CD14-positive monocyte (primary cell): Measurements from ENCODE around the gene FIBIN. TPM values are rescaled to one million over a fixed set of nuclear protein-coding genes. Genes with fewer than 3 reads are reported as not detected.

ENCODE experiments used
- DNase-seq, 3 donors: peaks; one replicate each; pipeline ENCODE4 v3.0.0-alpha.2; 2011 to 2022
- H2AFZ ChIP-seq: 2 replicates; pipeline ENCODE4 v1.6.0; 2012; ENCODE audit warnings: mild to moderate bottlenecking, low read depth, low read length, inconsistent platforms; ENCODE audit not compliant: insufficient read depth, poor library complexity, severe bottlenecking
- H3K27ac ChIP-seq, 2 donors: 1 replicate in 1 of 2; 2 replicates in 1 of 2; pipeline ENCODE4 v1.5.1; 2012 to 2013; ENCODE audit warnings: low read length in 2 of 2, control low read depth in 1 of 2, inconsistent platforms in 1 of 2, low read depth in 1 of 2, mild to moderate bottlenecking in 1 of 2
- H3K27me3 ChIP-seq, 2 donors: one replicate each; pipeline versions ENCODE4 v1.6.0 to v1.6.1; 2011 to 2013; ENCODE audit warnings: low read length in 2 of 2; ENCODE audit not compliant: control insufficient read depth in 2 of 2, insufficient read depth in 2 of 2
- H3K36me3 ChIP-seq, 2 donors: replicated peaks in 1 of 2; 1 replicate in 1 of 2; 2 replicates in 1 of 2; pipeline versions ENCODE4 v1.5.1 to v1.6.1; 2012 to 2013; ENCODE audit warnings: low read length in 2 of 2, control low read depth in 1 of 2, inconsistent platforms in 1 of 2, mild to moderate bottlenecking in 1 of 2; ENCODE audit not compliant: insufficient read depth in 2 of 2, control insufficient read depth in 1 of 2
- H3K4me1 ChIP-seq, 2 donors: 1 replicate in 1 of 2; 2 replicates in 1 of 2; pipeline versions ENCODE4 v1.5.1 to v1.6.1; 2012 to 2013; ENCODE audit warnings: low read length in 2 of 2, control low read depth in 1 of 2, inconsistent platforms in 1 of 2, mild to moderate bottlenecking in 1 of 2, moderate library complexity in 1 of 2; ENCODE audit not compliant: insufficient read depth in 2 of 2, control insufficient read depth in 1 of 2
- H3K4me2 ChIP-seq: replicated peaks from 2 replicates; pipeline ENCODE3; 2012; ENCODE audit warnings: low read length, moderate library complexity, mild to moderate bottlenecking; ENCODE audit not compliant: poor library complexity, severe bottlenecking; ENCODE audit errors: extremely low read depth
- H3K4me3 ChIP-seq, 3 experiments: fragments of 200-600 bp in 1 of 3; sonication (generic) in 1 of 3; replicated peaks in 1 of 3; 1 replicate in 2 of 3; 2 replicates in 1 of 3; pipeline ENCODE4 v1.5.1; 2011 to 2013; ENCODE audit warnings: low read length in 3 of 3, mild to moderate bottlenecking in 3 of 3, control low read depth in 2 of 3, low read depth in 2 of 3, inconsistent platforms in 1 of 3, moderate library complexity in 1 of 3
- H3K79me2 ChIP-seq: 2 replicates; pipeline ENCODE4 v1.6.0; 2012; ENCODE audit warnings: mild to moderate bottlenecking, control low read depth, inconsistent platforms, low read length, moderate library complexity; ENCODE audit not compliant: insufficient read depth
- H3K9ac ChIP-seq: 2 replicates; pipeline ENCODE4 v1.6.0; 2017; ENCODE audit warnings: low read length, mild to moderate bottlenecking; ENCODE audit not compliant: insufficient read depth, poor library complexity, severe bottlenecking
- H3K9me3 ChIP-seq, 2 donors: replicated peaks in 1 of 2; 1 replicate in 1 of 2; 2 replicates in 1 of 2; pipeline versions ENCODE4 v1.5.1 to v1.6.1; 2012 to 2013; ENCODE audit warnings: low read length in 2 of 2, control low read depth in 1 of 2; ENCODE audit not compliant: control insufficient read depth in 1 of 2, insufficient read depth in 1 of 2
- H4K20me1 ChIP-seq: 2 replicates; pipeline ENCODE4 v1.6.0; 2012; ENCODE audit warnings: mild to moderate bottlenecking, low read length, control low read depth, moderate library complexity; ENCODE audit not compliant: insufficient read depth
- H3K27ac Mint-ChIP-seq, 7 donors: one replicate each; pipeline ENCODE4 v1.8.0; 2020; ENCODE audit warnings: mild to moderate bottlenecking in 7 of 7, mixed read lengths in 7 of 7, moderate library complexity in 6 of 7, inconsistent platforms in 2 of 7
- H3K27me3 Mint-ChIP-seq, 3 donors: one replicate each; pipeline ENCODE4 v1.8.0; 2021 to 2022; ENCODE audit warnings: low read depth in 3 of 3, mild to moderate bottlenecking in 3 of 3, mixed read lengths in 3 of 3, moderate library complexity in 3 of 3, inconsistent platforms in 1 of 3
- H3K36me3 Mint-ChIP-seq, 2 donors: one replicate each; pipeline ENCODE4 v1.8.0; 2020; ENCODE audit warnings: mixed read lengths in 2 of 2, inconsistent platforms in 1 of 2, mild to moderate bottlenecking in 1 of 2
- H3K4me1 Mint-ChIP-seq: one replicate; pipeline ENCODE4 v1.8.0; 2020; ENCODE audit warnings: mild to moderate bottlenecking, mixed read lengths
- H3K4me3 Mint-ChIP-seq, 2 donors: one replicate each; pipeline ENCODE4 v1.8.0; 2020; ENCODE audit warnings: mild to moderate bottlenecking in 2 of 2, mixed read lengths in 2 of 2, moderate library complexity in 1 of 2
- H3K9me3 Mint-ChIP-seq, 7 donors: one replicate each; pipeline ENCODE4 v1.8.0; 2020 to 2022; ENCODE audit warnings: mixed read lengths in 7 of 7, mild to moderate bottlenecking in 6 of 7, moderate library complexity in 6 of 7, inconsistent platforms in 2 of 7
- CTCF ChIP-seq: fragments of 200-600 bp; IDR thresholded peaks from one replicate; pipeline ENCODE4 v1.8.0; 2022; ENCODE audit warnings: antibody characterized with exemption, mild to moderate bottlenecking
- WGBS: methylation state at CpG from one replicate; pipeline ENCODE4 v1.1.5; 2013; ENCODE audit warnings: missing lambda C conversion rate; ENCODE audit not compliant: insufficient coverage; 5-methylcytosine and 5-hydroxymethylcytosine counted together
- intact Hi-C, 2 donors: fragments of 100-400 bp; cut with micrococcal nuclease; formaldehyde crosslinking; loops; one replicate each; pipeline versions ENCODE4 v1.15.0 to v1.15.1; 2023
- polyA plus RNA-seq, 3 donors: library from polyadenylated mRNA; depleted of rRNA in 1 of 3; unstranded in 2 of 3; stranded (reverse) in 1 of 3; fragments of 300-500 nt in 2 of 3; fragments of >200 nt in 1 of 3; fragmentation: Illumina TruSeq in 2 of 3; gene quantifications; 1 replicate in 2 of 3; 2 replicates in 1 of 3; pipeline ENCODE4 v1.2.3, GENCODE V29; 2012 to 2021

Gene FIBIN
- polyA plus RNA-seq, 3 donors: not detected

GRCh38 chr11:27011560-27012233 is 17.8 kb downstream of the FIBIN start:
- Mint-ChIP-seq H3K27me3 (no peaks in the 10 kb centered on the region), H3K27ac (no peak overlapping the region), H3K9me3 (peaks cover 0 to 9% (median 2%) of the 10 kb centered on the region in 7 donors), H3K4me1 (no peaks in the 10 kb centered on the region), H3K36me3 (no peaks in the 10 kb centered on the region), H3K4me3 (no peak overlapping the region)
- H3K4me3 ChIP-seq: no peak overlapping the region
- H3K9me3 ChIP-seq: peaks cover 0 to 5% of the 10 kb centered on the region in 2 donors
- intact Hi-C loops: no loop called here
- DNase-seq: no peak
- no peaks in the 10 kb centered on the region for H3K27me3 ChIP-seq
- no peaks in the 10 kb centered on the region for H4K20me1 ChIP-seq
- H3K79me2 ChIP-seq: no peaks in the 10 kb centered on the region
- no CpG with 5 or more reads among the region's 4 CpGs for WGBS
- no peak overlapping the region for H3K9ac ChIP-seq
- H3K36me3 ChIP-seq: no peaks in the 10 kb centered on the region
- H3K27ac ChIP-seq: no peak overlapping the region
- TF ChIP-seq CTCF: no peak
- no peak overlapping the region for H3K4me2 ChIP-seq
- no peak overlapping the region for H2AFZ ChIP-seq
- H3K4me1 ChIP-seq: no peaks in the 10 kb centered on the region

- Mint-ChIP-seq H3K36me3 (no peaks in the 10 kb centered on the region), H3K4me3 (no peak overlapping the region), H3K27me3 (no peaks in the 10 kb centered on the region), H3K4me1 (no peaks in the 10 kb centered on the region), H3K9me3 (peaks cover 0 to 13% (median 2%) of the 10 kb centered on the region in 7 donors), H3K27ac (no peak overlapping the region)
- TF ChIP-seq CTCF: no peak
- Histone ChIP-seq H3K36me3 (no peaks in the 10 kb centered on the region), H3K9me3 (peaks cover 0 to 5% of the 10 kb centered on the region in 2 donors), H3K27me3 (no peaks in the 10 kb centered on the region), H4K20me1 (no peaks in the 10 kb centered on the region), H3K27ac (no peak overlapping the region), H3K4me2 (no peak overlapping the region), H3K4me1 (no peaks in the 10 kb centered on the region), H3K4me3 (no peak overlapping the region), H3K79me2 (no peaks in the 10 kb centered on the region), H2AFZ (no peak overlapping the region), H3K9ac (no peak overlapping the region)
- WGBS: 43% methylated on average over 1 of the region's 4 CpGs
- intact Hi-C loops: no loop called here
- no peak for DNase-seq
These were observed 18.5 kb downstream of the FIBIN start for GRCh38 chr11:27012234-27012921.
